Kidney capillary endothelial cell (primary cell): Measurements from ENCODE around the gene ATP4B.

Experiments used
- DNase-seq: peaks from one replicate; pipeline ENCODE4 v3.0.0-alpha.2; 2018; ENCODE audit warnings: low spot score

ATP4B gene

GRCh38 chr13:113657851-113658741 is at the start of gene ATP4B:
ATP4B (minus strand) TSS chr13:113658198; CDS start chr13:113658144, 54 bp downstream.
- no peak for DNase-seq

- no peak for DNase-seq
Observed at GRCh38 chr13:113672002-113672651, 14.1 kb upstream of the ATP4B start.

GRCh38 chr13:113671066-113672001 is 13.3 kb upstream of the ATP4B start:
- DNase-seq: no peak

GRCh38 chr13:113670541-113670940 is 12.5 kb upstream of the ATP4B start:
- DNase-seq: no peak

- no peak for DNase-seq
Observed at GRCh38 chr13:113669755-113670341, 11.8 kb upstream of the ATP4B start.

- no peak for DNase-seq
Observed at GRCh38 chr13:113669231-113669754, 11.3 kb upstream of the ATP4B start.

GRCh38 chr13:113668491-113668971 is 10.5 kb upstream of the ATP4B start:
- DNase-seq: no peak

GRCh38 chr13:113667771-113668490 is 9.9 kb upstream of the ATP4B start:
- DNase-seq: no peak

- DNase-seq: no peak
Observed at GRCh38 chr13:113666951-113667701, 9.1 kb upstream of the ATP4B start, which contains the start of gene GRK1. GRK1 (plus strand) TSS chr13:113667219; CDS start chr13:113667387, 168 bp downstream.

- no peak for DNase-seq
Observed at GRCh38 chr13:113666329-113666670, 8.3 kb upstream of the ATP4B start.

GRCh38 chr13:113665597-113666328 is 7.8 kb upstream of the ATP4B start:
- no peak for DNase-seq

- DNase-seq: no peak
Observed at GRCh38 chr13:113664751-113665596, 7.0 kb upstream of the ATP4B start.

GRCh38 chr13:113663934-113664333 is 5.9 kb upstream of the ATP4B start:
- no peak for DNase-seq

- DNase-seq: no peak
Observed at GRCh38 chr13:113661509-113661908, 3.5 kb upstream of the ATP4B start.

GRCh38 chr13:113660066-113660465 is 2.1 kb upstream of the ATP4B start:
- DNase-seq: no peak

- DNase-seq: no peak
Observed at GRCh38 chr13:113659337-113659736, 1.3 kb upstream of the ATP4B start.

- DNase-seq: no peak
Observed at GRCh38 chr13:113658836-113659235, 838 bp upstream of the ATP4B start.
